Body of pancreas (tissue), 4 donors: Measurements from ENCODE around the gene ANGPTL2. TPM values are rescaled to one million over a fixed set of nuclear protein-coding genes. Genes with fewer than 3 reads are reported as not detected.

Source experiments
- ATAC-seq: fragments of 150-250 bp; one replicate; pipeline ENCODE4 v1.9.1; 2016
- DNase-seq, 4 donors: peaks; one replicate each; pipeline ENCODE4 v3.0.0-alpha.2; 2019
- H3K27ac ChIP-seq, 4 donors: fragments of 200-600 bp; sonication (generic); 1 replicate in 3 of 4; 2 replicates in 1 of 4; pipeline versions ENCODE4 v1.5.1 to v1.6.1; 2016 to 2019; ENCODE audit warnings: mild to moderate bottlenecking in 1 of 4, mixed read lengths in 1 of 4, moderate library complexity in 1 of 4
- H3K27me3 ChIP-seq, 2 donors: fragments of 200-600 bp; sonication (generic); one replicate each; pipeline ENCODE4 v1.6.0; 2016; ENCODE audit warnings: mild to moderate bottlenecking in 1 of 2
- H3K36me3 ChIP-seq, 2 donors: fragments of 200-600 bp; sonication (generic); replicated peaks in 1 of 2; 2 replicates each; pipeline ENCODE4 v1.5.1; 2016; ENCODE audit warnings: low read depth in 2 of 2; ENCODE audit not compliant: insufficient read depth in 1 of 2
- H3K4me1 ChIP-seq: fragments of 200-600 bp; sonication (generic); one replicate; pipeline ENCODE4 v1.6.0; 2016
- H3K4me3 ChIP-seq, 2 donors: fragments of 200-600 bp; sonication (generic); 1 replicate in 1 of 2; 2 replicates in 1 of 2; pipeline ENCODE4 v1.5.1; 2016 to 2019
- H3K9me3 ChIP-seq, 3 donors: fragments of 200-600 bp; sonication (generic); 1 replicate in 2 of 3; 2 replicates in 1 of 3; pipeline ENCODE4 v1.5.1; 2016
- POLR2A ChIP-seq, 3 donors: fragments of 450-650 bp; IDR thresholded peaks; one replicate each; pipeline ENCODE4 v1.6.1; 2016; ENCODE audit warnings: antibody characterized with exemption in 3 of 3, mild to moderate bottlenecking in 2 of 3
- WGBS, 2 donors: methylation state at CpG; one replicate each; pipeline ENCODE4 v1.1.5; 2017; 5-methylcytosine and 5-hydroxymethylcytosine counted together
- intact Hi-C: fragments of 100-400 bp; cut with DNase I; formaldehyde crosslinking; loops from one replicate; pipeline ENCODE4 v1.15.1; 2023
- total RNA-seq, 2 donors: library from RNA; depleted of rRNA; stranded (reverse); fragments of >200 nt; gene quantifications; one replicate each; pipeline ENCODE4 v1.1.0, GENCODE V29; 2016
- TF ChIP-seq, protein P1 (sequence below), 7 experiments: fragments of 450-650 bp in 4 of 7; fragments of 200-600 bp in 3 of 7; sonication (generic) in 3 of 7; IDR thresholded peaks; one replicate each; pipeline ENCODE4 v1.5.1; 2016 to 2019; ENCODE audit warnings: antibody characterized with exemption in 7 of 7

ANGPTL2 gene
- total RNA-seq, 2 donors from 2014 or later = 3.1 to 7.6 TPM

DNA sequence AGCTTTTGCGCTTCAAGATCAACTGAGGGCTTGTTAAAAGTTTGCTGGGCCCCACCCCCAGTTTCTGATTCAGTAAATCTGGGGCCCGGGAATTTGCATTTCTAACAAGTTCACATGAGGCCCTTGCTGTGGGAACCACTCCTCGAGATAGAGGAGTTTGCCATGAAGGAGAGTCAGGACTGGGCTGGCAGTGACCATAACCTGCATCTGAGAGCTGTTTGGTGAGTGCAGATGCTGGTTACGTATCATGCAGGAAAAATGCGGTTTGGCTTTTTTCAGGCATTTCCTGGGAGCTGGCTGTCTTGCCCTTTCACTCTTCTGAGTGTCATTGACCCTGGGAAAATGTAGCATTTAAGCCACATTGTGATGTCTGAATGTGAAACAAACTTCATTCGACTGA, 9.4 kb upstream of the ANGPTL2 start:
- Histone ChIP-seq H3K36me3 (no peaks in the 10 kb centered on the region), H3K9me3 (no peaks in the 10 kb centered on the region), H3K27me3 (no peaks in the 10 kb centered on the region), H3K27ac (no peak overlapping the region), H3K4me1 (peaks cover 10% of the 10 kb centered on the region), H3K4me3 (no peak overlapping the region)
- WGBS, 2 donors = 81 to 86% methylated on average over 6 of the region's 6 CpGs
- intact Hi-C loops = no loop called here
- TF ChIP-seq, protein P1, sequence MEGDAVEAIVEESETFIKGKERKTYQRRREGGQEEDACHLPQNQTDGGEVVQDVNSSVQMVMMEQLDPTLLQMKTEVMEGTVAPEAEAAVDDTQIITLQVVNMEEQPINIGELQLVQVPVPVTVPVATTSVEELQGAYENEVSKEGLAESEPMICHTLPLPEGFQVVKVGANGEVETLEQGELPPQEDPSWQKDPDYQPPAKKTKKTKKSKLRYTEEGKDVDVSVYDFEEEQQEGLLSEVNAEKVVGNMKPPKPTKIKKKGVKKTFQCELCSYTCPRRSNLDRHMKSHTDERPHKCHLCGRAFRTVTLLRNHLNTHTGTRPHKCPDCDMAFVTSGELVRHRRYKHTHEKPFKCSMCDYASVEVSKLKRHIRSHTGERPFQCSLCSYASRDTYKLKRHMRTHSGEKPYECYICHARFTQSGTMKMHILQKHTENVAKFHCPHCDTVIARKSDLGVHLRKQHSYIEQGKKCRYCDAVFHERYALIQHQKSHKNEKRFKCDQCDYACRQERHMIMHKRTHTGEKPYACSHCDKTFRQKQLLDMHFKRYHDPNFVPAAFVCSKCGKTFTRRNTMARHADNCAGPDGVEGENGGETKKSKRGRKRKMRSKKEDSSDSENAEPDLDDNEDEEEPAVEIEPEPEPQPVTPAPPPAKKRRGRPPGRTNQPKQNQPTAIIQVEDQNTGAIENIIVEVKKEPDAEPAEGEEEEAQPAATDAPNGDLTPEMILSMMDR (IDR thresholded peaks at IDR 0.05) = no peak
- TF ChIP-seq POLR2A (IDR thresholded peaks at IDR 0.05) = no peak
- no peak for DNase-seq
- no peak for ATAC-seq

DNA sequence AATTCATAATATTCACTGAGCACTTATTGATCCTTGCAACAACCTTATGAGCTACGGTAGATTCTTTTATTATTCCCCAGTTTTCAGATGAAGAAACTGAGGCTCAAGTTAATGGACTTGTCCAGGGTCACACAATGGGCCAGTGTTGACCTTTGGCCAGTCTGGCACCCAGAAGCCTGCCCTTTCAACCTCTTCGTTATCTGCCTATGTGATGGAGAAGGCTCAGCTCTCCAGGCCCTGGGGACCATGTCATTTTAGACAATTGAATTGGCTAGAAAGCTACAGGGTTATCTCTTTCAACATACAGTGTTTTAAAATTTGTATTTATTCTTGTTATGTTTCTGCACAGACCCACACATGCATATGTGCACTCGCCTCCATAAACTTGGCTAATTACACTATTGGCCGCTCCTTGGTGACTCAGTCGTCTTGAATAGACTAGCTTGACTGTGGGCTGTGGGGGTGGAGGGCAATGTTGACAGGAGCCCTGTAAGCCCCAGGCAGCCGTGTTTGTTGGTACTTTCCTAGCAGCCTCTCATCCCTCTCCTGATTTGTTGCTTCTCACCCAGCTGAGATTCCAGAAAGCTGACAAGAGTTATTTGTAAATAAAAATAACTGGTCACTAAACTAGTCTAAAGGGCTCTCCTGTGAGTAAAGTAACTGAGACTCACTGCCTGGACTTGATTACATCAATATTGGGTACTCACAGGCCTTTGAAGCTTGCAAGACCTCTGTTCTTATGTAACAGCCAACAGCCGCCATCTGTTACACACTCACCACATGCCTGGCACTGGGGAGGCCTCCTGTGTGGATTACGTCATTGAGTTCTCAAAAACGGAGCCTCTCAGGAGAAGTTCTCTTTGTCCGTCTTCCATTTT, 8.5 kb upstream of the ANGPTL2 start:
- H3K36me3 ChIP-seq = no peaks in the 10 kb centered on the region
- no peak overlapping the region for H3K4me3 ChIP-seq
- WGBS, 2 donors = 83 to 89% methylated on average over 10 of the region's 10 CpGs
- DNase-seq (peak in 3 of 4 donors; percentile 39 to 62 (median 56)), ATAC-seq (peak; percentile 58)
- H3K27me3 ChIP-seq = no peaks in the 10 kb centered on the region
- no peaks in the 10 kb centered on the region for H3K9me3 ChIP-seq
- H3K27ac ChIP-seq = peak overlapping the region in 1 of 4 donors; percentile 12
- TF ChIP-seq, protein P1 (IDR thresholded peaks at IDR 0.05) = no peak
- no peak for TF ChIP-seq POLR2A (IDR thresholded peaks at IDR 0.05)
- intact Hi-C loops = no loop called here
- H3K4me1 ChIP-seq = peaks cover 10% of the 10 kb centered on the region

DNA sequence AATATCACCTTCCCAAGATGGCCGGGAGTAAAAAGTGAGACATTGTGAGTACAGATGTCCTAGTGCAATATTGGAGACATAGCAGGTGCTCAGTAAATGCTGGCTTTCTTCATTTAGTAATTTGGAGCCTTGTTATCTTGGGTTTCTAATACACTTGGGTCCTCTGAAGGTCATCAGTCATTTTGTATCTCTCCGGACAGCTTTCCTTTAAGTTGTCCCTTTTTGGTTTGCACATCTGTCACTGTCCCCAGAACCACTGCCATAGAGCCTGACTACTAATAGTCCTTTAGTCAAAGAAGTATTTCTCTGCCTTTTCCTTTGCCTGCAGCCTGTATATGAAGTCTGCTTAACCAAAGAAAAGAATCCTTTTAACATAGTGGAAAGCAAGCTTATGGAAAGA, 7.8 kb upstream of the ANGPTL2 start:
- ATAC-seq (no peak), DNase-seq (no peak)
- H3K4me3 ChIP-seq = no peak overlapping the region
- H3K27me3 ChIP-seq = no peaks in the 10 kb centered on the region
- no peaks in the 10 kb centered on the region for H3K36me3 ChIP-seq
- no peaks in the 10 kb centered on the region for H3K9me3 ChIP-seq
- H3K27ac ChIP-seq = no peak overlapping the region
- 79 to 91% methylated on average over 2 of the region's 2 CpGs for WGBS, 2 donors
- TF ChIP-seq, protein P1 (IDR thresholded peaks at IDR 0.05) = no peak
- no peak for TF ChIP-seq POLR2A (IDR thresholded peaks at IDR 0.05)
- intact Hi-C loops = no loop called here
- peaks cover 10% of the 10 kb centered on the region for H3K4me1 ChIP-seq

DNA sequence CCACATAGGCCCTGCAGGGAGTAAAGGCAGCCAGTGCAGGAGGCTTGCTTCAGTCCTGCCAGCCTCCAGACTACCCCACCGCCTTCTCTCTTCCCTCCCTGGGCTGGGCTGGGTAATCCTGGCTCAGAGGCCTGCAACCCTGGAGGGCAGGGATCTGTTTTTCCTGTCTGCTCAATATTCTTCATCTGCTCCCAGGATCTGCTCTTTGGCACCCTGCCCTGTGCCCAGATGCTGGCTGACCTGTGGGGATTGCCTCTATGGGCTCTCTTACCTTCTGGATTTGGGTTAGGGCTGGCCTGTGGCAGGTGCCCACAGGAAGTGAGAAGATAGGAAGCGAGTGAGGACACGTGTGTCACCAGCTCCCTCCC, 7.3 kb upstream of the ANGPTL2 start:
- Histone ChIP-seq H3K36me3 (no peaks in the 10 kb centered on the region), H3K27me3 (no peaks in the 10 kb centered on the region), H3K27ac (no peak overlapping the region), H3K9me3 (no peaks in the 10 kb centered on the region), H3K4me1 (peaks cover 10% of the 10 kb centered on the region), H3K4me3 (no peak overlapping the region)
- ATAC-seq = no peak
- intact Hi-C loops = no loop called here
- WGBS, 2 donors = 83 to 86% methylated on average over 2 to 3 of the region's 3 CpGs
- peak in 1 of 4 donors; percentile 35 for DNase-seq
- TF ChIP-seq, protein P1 (IDR thresholded peaks at IDR 0.05) = no peak
- no peak for TF ChIP-seq POLR2A (IDR thresholded peaks at IDR 0.05)
